ENCODE data around the gene CMTM4.

Gene CMTM4

DNA sequence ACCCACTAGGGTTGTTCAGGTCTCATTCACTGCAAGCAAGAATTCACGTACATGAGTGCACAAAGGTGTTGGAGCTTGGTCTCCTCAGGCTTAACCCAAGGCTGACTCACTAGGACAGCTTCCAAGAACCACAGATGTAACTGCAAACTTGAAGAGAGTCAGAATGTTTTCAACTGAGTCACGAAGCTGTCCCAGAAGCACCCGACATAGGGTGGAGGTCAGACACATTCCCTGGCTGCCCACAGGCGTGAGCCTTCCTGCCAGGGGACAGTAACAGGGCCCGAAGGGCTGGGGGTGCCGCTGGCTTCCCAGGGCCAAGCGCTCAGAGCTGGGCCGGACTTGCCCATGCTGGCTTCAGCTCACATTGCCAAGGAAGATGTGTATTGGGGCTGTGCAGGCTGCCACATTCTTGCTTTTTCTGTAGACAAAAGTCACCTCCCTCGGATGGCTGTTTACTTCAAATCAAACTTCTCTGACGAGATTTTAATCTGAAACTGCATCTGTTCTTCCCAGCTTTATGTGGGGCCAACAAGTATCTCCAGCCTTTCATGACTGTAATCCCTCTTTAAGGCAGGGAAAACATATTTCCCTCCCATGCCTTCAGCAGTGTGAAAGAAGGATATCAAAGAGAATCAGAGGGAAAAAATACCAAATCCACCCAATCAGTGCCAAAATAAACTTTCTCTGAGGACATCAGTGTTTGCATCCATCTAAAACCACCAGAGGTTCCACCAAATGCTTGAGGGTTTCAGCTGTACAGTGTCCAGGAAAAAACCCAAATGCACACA is 77.8 kb downstream of the CMTM4 start:
- no peak for TF ChIP-seq CTCF (IDR thresholded peaks at IDR 0.05; ENCODE audit: poor library complexity, severe bottlenecking)
- H3K4me3 ChIP-seq (ENCODE audit: severe bottlenecking), result no peak overlapping the region
- H3K9me3 ChIP-seq (ENCODE audit: severe bottlenecking), result no peaks in the 10 kb centered on the region
- ATAC-seq (ENCODE audit: low read depth) (peak; percentile 96), DNase-seq (ENCODE audit: low spot score) (no peak)
- peaks cover 46% of the 10 kb centered on the region for H3K36me3 ChIP-seq (ENCODE audit: low read depth)
- H3K27ac ChIP-seq (ENCODE audit: poor library complexity, severe bottlenecking), result peak overlapping the region; percentile 84
- peaks cover 25% of the 10 kb centered on the region for H3K4me1 ChIP-seq (ENCODE audit: insufficient read depth, poor library complexity, severe bottlenecking)
- no peaks in the 10 kb centered on the region for H3K27me3 ChIP-seq (ENCODE audit: insufficient read depth, poor library complexity, severe bottlenecking)

- DNase-seq (ENCODE audit: low spot score) (no peak), ATAC-seq (ENCODE audit: low read depth) (no peak)
- H3K4me3 ChIP-seq (ENCODE audit: severe bottlenecking), result no peak overlapping the region
- H3K9me3 ChIP-seq (ENCODE audit: severe bottlenecking), result no peaks in the 10 kb centered on the region
- H3K36me3 ChIP-seq (ENCODE audit: low read depth), result peaks cover 52% of the 10 kb centered on the region
- peaks cover 25% of the 10 kb centered on the region for H3K4me1 ChIP-seq (ENCODE audit: insufficient read depth, poor library complexity, severe bottlenecking)
- no peaks in the 10 kb centered on the region for H3K27me3 ChIP-seq (ENCODE audit: insufficient read depth, poor library complexity, severe bottlenecking)
- peak overlapping the region; percentile 84 for H3K27ac ChIP-seq (ENCODE audit: poor library complexity, severe bottlenecking)
- TF ChIP-seq CTCF (IDR thresholded peaks at IDR 0.05; ENCODE audit: poor library complexity, severe bottlenecking), result no peak
These were observed 78.8 kb downstream of the CMTM4 start for GRCh38 chr16:66617728-66618127.

DNA sequence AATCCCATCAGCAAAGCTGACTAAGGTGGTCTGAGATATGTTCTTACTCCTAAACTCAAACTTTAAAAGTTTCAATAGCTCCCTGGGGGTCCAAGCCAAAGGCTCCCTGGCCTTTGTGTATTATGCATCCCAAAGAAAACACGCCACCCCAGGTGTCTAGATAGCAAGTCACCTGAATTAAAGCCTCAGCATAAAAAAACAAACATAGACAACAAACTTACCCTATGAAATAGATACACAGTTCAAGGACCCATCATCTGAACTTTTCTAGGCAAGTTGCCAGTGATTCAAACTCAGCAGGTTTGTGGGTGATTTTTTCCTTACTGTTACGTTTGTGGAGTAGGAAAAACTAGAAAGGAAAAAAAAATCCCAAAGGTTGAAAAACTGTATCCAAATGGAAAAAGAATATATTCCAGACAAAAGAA is 79.5 kb downstream of the CMTM4 start:
- H3K9me3 ChIP-seq (ENCODE audit: severe bottlenecking), result no peaks in the 10 kb centered on the region
- TF ChIP-seq CTCF (IDR thresholded peaks at IDR 0.05; ENCODE audit: poor library complexity, severe bottlenecking), result no peak
- H3K27me3 ChIP-seq (ENCODE audit: insufficient read depth, poor library complexity, severe bottlenecking), result no peaks in the 10 kb centered on the region
- peaks cover 49% of the 10 kb centered on the region for H3K36me3 ChIP-seq (ENCODE audit: low read depth)
- DNase-seq (ENCODE audit: low spot score) (no peak), ATAC-seq (ENCODE audit: low read depth) (no peak)
- H3K4me3 ChIP-seq (ENCODE audit: severe bottlenecking), result no peak overlapping the region
- peaks cover 25% of the 10 kb centered on the region for H3K4me1 ChIP-seq (ENCODE audit: insufficient read depth, poor library complexity, severe bottlenecking)
- H3K27ac ChIP-seq (ENCODE audit: poor library complexity, severe bottlenecking), result no peak overlapping the region

- ATAC-seq (ENCODE audit: low read depth) (no peak), DNase-seq (ENCODE audit: low spot score) (no peak)
- Histone ChIP-seq H3K27ac (ENCODE audit: poor library complexity, severe bottlenecking) (no peak overlapping the region), H3K27me3 (ENCODE audit: insufficient read depth, poor library complexity, severe bottlenecking) (no peaks in the 10 kb centered on the region), H3K4me3 (ENCODE audit: severe bottlenecking) (no peak overlapping the region), H3K36me3 (ENCODE audit: low read depth) (peaks cover 52% of the 10 kb centered on the region), H3K9me3 (ENCODE audit: severe bottlenecking) (no peaks in the 10 kb centered on the region), H3K4me1 (ENCODE audit: insufficient read depth, poor library complexity, severe bottlenecking) (peaks cover 25% of the 10 kb centered on the region)
- no peak for TF ChIP-seq CTCF (IDR thresholded peaks at IDR 0.05; ENCODE audit: poor library complexity, severe bottlenecking)
These were observed 80.0 kb downstream of the CMTM4 start for GRCh38 chr16:66616592-66616991.

- no peaks in the 10 kb centered on the region for H3K27me3 ChIP-seq (ENCODE audit: insufficient read depth, poor library complexity, severe bottlenecking)
- H3K36me3 ChIP-seq (ENCODE audit: low read depth), result peaks cover 52% of the 10 kb centered on the region
- TF ChIP-seq CTCF (IDR thresholded peaks at IDR 0.05; ENCODE audit: poor library complexity, severe bottlenecking), result no peak
- ATAC-seq (ENCODE audit: low read depth) (no peak), DNase-seq (ENCODE audit: low spot score) (no peak)
- no peaks in the 10 kb centered on the region for H3K9me3 ChIP-seq (ENCODE audit: severe bottlenecking)
- H3K4me1 ChIP-seq (ENCODE audit: insufficient read depth, poor library complexity, severe bottlenecking), result peaks cover 25% of the 10 kb centered on the region
- H3K4me3 ChIP-seq (ENCODE audit: severe bottlenecking), result no peak overlapping the region
- no peak overlapping the region for H3K27ac ChIP-seq (ENCODE audit: poor library complexity, severe bottlenecking)
These were observed 80.4 kb downstream of the CMTM4 start for GRCh38 chr16:66616169-66616568.

Measured in RWPE2 (cell line).